ENCODE data around the gene MAP2K5. TPM values are rescaled to one million over a fixed set of nuclear protein-coding genes. Genes with fewer than 3 reads are reported as not detected.

Gene MAP2K5
- total and polyA plus RNA-seq, 7 donors, result 11.3 to 19.4 (median 14.3) TPM

GRCh38 chr15:67786646-67787045, 244.1 kb downstream of the MAP2K5 start:
- H3K27ac ChIP-seq, result no peak overlapping the region
- no peak overlapping the region for H3K4me3 ChIP-seq
- WGBS, 2 donors, result 95 to 97% methylated on average over 4 of the region's 4 CpGs
- H3K36me3 ChIP-seq, result peaks cover 0 to 4% (median 0%) of the 10 kb centered on the region in 4 donors
- H3K9me3 ChIP-seq, result no peaks in the 10 kb centered on the region
- no peaks in the 10 kb centered on the region for H3K27me3 ChIP-seq
- intact Hi-C loops (cut with DNase I), result no loop called here
- H3K4me1 ChIP-seq, result no peaks in the 10 kb centered on the region
- no peak for DNase-seq
- TF ChIP-seq CTCF (IDR thresholded peaks at IDR 0.05) (no peak), EP300 (IDR thresholded peaks at IDR 0.05) (no peak)

GRCh38 chr15:67788986-67789385, 246.5 kb downstream of the MAP2K5 start:
- Histone ChIP-seq H3K27ac (no peak overlapping the region), H3K4me3 (no peak overlapping the region), H3K4me1 (no peaks in the 10 kb centered on the region), H3K27me3 (no peaks in the 10 kb centered on the region), H3K36me3 (no peaks in the 10 kb centered on the region), H3K9me3 (no peaks in the 10 kb centered on the region)
- no peak for DNase-seq
- no peak for TF ChIP-seq EP300 (IDR thresholded peaks at IDR 0.05)
- TF ChIP-seq POLR2AphosphoS5 (IDR thresholded peaks at IDR 0.05), result no peak
- TF ChIP-seq CTCF (IDR thresholded peaks at IDR 0.05), result no peak
- TF ChIP-seq POLR2A (IDR thresholded peaks at IDR 0.05), result no peak
- intact Hi-C loops (cut with DNase I), result no loop called here

GRCh38 chr15:67790610-67791319, 248.3 kb downstream of the MAP2K5 start:
- no peaks in the 10 kb centered on the region for H3K4me1 ChIP-seq
- intact Hi-C loops (cut with DNase I), result no loop called here
- H3K36me3 ChIP-seq, result no peaks in the 10 kb centered on the region
- H3K27me3 ChIP-seq, result no peaks in the 10 kb centered on the region
- no peak overlapping the region for H3K27ac ChIP-seq
- TF ChIP-seq POLR2AphosphoS5 (IDR thresholded peaks at IDR 0.05) (no peak), POLR2A (IDR thresholded peaks at IDR 0.05) (no peak), EP300 (IDR thresholded peaks at IDR 0.05) (no peak), CTCF (IDR thresholded peaks at IDR 0.05) (no peak)
- H3K4me3 ChIP-seq, result no peak overlapping the region
- peaks cover 0 to 4% (median 0%) of the 10 kb centered on the region in 4 donors for H3K9me3 ChIP-seq
- no peak for DNase-seq
- 98% methylated on average over 3 of the region's 3 CpGs for WGBS, 2 donors

GRCh38 chr15:67792250-67792942, 249.9 kb downstream of the MAP2K5 start:
- Histone ChIP-seq H3K36me3 (no peaks in the 10 kb centered on the region), H3K27ac (no peak overlapping the region), H3K27me3 (no peaks in the 10 kb centered on the region), H3K4me1 (no peaks in the 10 kb centered on the region), H3K4me3 (no peak overlapping the region), H3K9me3 (peaks cover 0 to 4% (median 0%) of the 10 kb centered on the region in 4 donors)
- intact Hi-C loops (cut with DNase I), result no loop called here
- TF ChIP-seq CTCF (IDR thresholded peaks at IDR 0.05) (no peak), POLR2AphosphoS5 (IDR thresholded peaks at IDR 0.05) (no peak), EP300 (IDR thresholded peaks at IDR 0.05) (no peak), POLR2A (IDR thresholded peaks at IDR 0.05) (no peak)
- WGBS, 2 donors, result 79 to 87% methylated on average over 8 of the region's 8 CpGs
- no peak for DNase-seq
